GM21528 (cell line): Measurements from ENCODE around the gene C1GALT1.

Experiments used
- ATAC-seq: cut with Tn5 transposase; IDR thresholded peaks from one replicate; pipeline ENCODE4 v1.9.1; 2021; ENCODE audit warnings: mild to moderate bottlenecking, moderate library complexity; ENCODE audit not compliant: unreplicated experiment, low FRiP score

C1GALT1 gene

GRCh38 chr7:7265081-7266075 lies 83.0 kb downstream of the C1GALT1 start:
- ATAC-seq = no peak

DNA sequence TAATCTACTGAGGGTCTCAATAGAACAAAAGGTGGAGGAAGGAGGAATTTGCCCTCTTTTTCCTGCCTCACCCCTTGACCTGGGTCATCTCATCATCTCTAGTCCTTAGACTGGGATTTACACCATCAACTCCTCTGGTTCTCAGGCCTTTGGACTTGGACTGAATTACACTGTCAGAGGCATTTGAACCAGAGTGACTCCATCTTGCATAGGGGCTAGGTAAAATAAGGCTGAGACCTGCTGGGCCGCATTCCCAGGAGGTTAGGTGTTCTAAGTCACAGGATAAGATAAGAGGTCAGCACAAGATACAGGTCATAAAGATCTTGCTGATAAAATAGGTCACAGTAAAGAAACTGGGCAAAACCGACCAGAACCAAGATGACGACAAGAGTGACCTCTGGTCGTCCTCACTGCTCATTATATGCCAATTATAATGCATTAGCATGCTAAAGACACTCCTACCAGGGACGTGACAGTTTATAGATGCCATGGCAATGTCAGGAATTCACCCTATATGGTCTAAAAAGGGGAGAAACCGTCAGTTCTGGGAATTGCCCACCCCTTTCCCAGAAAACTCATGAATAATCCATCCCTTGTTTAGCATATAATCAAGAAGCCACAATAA lies 84.0 kb downstream of the C1GALT1 start:
- no peak for ATAC-seq

- no peak for ATAC-seq
Measured at GRCh38 chr7:7271094-7271874, 88.9 kb downstream of the C1GALT1 start.

- no peak for ATAC-seq
Measured at GRCh38 chr7:7272294-7272693, 90.0 kb downstream of the C1GALT1 start.

- ATAC-seq = no peak
Measured at GRCh38 chr7:7274782-7275181, 92.4 kb downstream of the C1GALT1 start.

- ATAC-seq = no peak
Measured at GRCh38 chr7:7276161-7276560, 93.8 kb downstream of the C1GALT1 start.

DNA sequence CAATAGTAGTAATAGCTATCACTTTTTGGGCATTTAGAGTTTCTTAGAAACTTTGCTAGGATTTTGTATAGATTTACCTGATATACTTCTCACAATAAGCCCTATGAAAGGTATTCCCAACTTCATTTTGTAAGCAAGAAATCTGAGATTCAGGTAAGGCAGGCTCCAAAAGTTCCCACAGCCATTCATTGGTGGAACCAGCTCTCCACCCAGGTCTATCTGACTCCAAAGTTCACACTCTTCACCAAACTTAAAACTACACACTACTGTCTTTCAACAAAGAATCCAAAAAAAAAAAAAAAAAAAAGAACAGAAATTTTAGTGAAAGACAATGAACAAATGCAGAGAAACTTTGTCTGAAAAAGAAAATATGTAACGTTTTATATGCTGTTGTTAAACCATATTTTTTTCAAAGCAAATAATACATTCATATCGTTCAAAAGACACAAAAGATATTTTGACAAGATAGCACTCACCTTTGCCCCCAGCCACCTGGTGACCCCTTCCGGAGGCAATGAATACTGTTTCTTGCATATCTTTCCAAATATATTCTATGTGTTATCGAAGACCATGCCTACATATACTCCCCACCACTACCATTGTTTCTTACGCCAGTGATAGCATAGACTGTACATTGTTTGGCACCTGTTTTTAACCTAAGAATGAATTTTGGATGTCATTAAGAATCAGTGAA lies 108.2 kb downstream of the C1GALT1 start:
- ATAC-seq = no peak

DNA sequence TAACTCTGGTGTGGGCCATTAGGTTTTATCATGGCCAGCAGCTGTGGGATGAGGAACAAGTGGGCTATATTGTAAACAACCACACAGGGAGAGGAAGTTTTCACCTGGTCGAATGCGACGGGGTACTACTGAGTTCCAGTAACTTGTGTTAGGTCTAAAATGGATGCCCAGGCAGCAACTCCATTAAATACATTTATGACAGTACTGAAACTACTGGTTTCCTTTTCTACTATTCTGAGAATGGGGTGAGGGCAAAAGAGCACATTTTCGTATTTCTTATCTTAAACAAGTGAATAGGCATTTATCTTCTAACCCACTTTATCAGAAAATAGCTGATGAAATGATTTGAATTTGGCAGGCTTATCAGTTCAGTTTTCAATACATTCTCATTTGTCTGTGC lies 109.7 kb downstream of the C1GALT1 start:
- no peak for ATAC-seq

DNA sequence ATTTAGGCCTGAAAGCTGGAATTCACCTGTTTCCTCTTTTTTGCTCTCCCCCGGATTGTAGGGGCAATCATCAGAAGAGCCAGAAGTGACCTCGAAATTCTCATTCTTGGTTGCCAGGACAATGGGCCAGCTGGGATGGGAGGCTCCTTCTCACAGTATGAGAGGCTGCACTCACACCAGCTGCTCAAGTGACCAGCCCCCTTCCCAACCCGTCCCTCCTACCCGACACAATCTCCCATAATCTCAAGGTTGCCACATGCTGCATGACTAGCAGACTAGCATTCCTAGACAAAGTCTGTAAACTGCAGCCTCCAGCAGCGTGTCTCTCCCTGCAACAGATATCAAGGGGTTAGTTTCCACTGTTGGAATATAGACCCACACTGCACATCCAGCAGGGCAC lies 110.3 kb downstream of the C1GALT1 start:
- no peak for ATAC-seq

DNA sequence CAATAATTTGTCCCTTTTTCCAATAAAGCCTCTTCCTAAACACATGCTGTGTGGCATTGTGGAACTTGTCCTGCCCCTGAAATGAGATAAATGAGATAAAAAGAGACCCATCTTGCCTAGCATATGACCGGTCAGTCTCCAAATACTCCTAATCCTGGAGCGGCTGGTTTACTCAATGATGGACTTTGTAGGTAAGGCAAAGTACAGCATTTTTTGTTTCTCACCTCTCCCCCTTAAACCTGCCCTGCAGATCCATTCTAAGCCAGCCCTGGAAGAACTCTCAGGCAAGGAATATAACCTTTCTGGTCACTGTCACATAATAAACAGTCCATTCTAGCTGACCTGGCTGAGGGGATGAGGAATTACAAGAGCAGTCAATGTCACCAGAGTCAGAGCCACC lies 110.7 kb downstream of the C1GALT1 start:
- ATAC-seq = no peak

DNA sequence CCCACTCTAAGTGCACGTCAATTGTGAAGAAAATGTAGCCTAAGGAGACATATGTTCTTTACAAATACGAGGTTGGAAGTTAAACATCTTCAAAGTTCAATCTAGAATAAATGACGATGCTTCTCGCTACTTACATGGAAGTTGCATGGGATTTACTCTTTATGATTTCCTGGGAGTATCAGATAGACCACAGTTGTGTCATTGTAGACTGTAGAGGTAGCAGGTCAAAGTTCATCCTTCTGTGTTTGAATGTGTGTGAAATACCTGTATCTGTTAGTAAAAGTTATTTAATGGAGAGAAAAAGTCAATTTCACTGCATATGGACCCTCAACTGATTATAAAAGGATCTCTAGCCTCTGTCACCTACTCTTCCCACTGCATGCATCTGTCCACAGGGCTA lies 112.6 kb downstream of the C1GALT1 start:
- no peak for ATAC-seq
